HepG2 (cell line): ENCODE measurements around the gene SYNGR2. TPM values are rescaled to one million over a fixed set of nuclear protein-coding genes. Genes with fewer than 3 reads are reported as not detected.

ENCODE experiments used
- ATAD3A ChIP-seq: sonication (generic); formaldehyde crosslinking; IDR thresholded peaks from 2 replicates; pipeline ENCODE4 v1.4.0; 2020; ENCODE audit warnings: missing genetic modification reagents
- CAMTA2 ChIP-seq: sonication (generic); formaldehyde crosslinking; IDR thresholded peaks from 2 replicates; pipeline ENCODE4 v1.4.0; 2020; ENCODE audit warnings: mild to moderate bottlenecking, missing genetic modification reagents, borderline replicate concordance
- FOSL1 ChIP-seq: sonication (generic); formaldehyde crosslinking; IDR thresholded peaks from 2 replicates; pipeline ENCODE4 v1.9.0; 2021; ENCODE audit warnings: missing genetic modification reagents, borderline replicate concordance
- FOXK2 ChIP-seq: fragments of 450-650 bp; IDR thresholded peaks from 2 replicates; pipeline ENCODE4 v1.6.1; 2016
- GABPB1 ChIP-seq: IDR thresholded peaks from 2 replicates; pipeline ENCODE4 v1.6.1; 2016; ENCODE audit warnings: mild to moderate bottlenecking, missing genetic modification reagents, moderate library complexity, missing compliant biosample characterization
- IRF2 ChIP-seq: IDR thresholded peaks from 2 replicates; pipeline ENCODE4 v1.6.1; 2018; ENCODE audit warnings: missing genetic modification reagents, missing compliant biosample characterization
- JUN ChIP-seq: sonication (generic); formaldehyde crosslinking; IDR thresholded peaks from 2 replicates; pipeline ENCODE4 v1.4.0; 2020; ENCODE audit warnings: mild to moderate bottlenecking, missing genetic modification reagents
- KAT2B ChIP-seq: fragments of 150-350 bp; IDR thresholded peaks from 2 replicates; pipeline ENCODE4 v1.6.1; 2014; ENCODE audit warnings: low read depth, low read length, borderline replicate concordance
- KDM3A ChIP-seq: IDR thresholded peaks from 2 replicates; pipeline ENCODE4 v1.6.1; 2018; ENCODE audit warnings: low read depth, missing compliant biosample characterization
- MAFF ChIP-seq: IDR thresholded peaks from 2 replicates; pipeline ENCODE4 v1.6.1; 2011; ENCODE audit warnings: low read depth, low read length, improper control_type of control experiment
- SALL2 ChIP-seq: sonication (generic); formaldehyde crosslinking; IDR thresholded peaks from 2 replicates; pipeline ENCODE4 v1.8.1; 2023; ENCODE audit warnings: mild to moderate bottlenecking, missing genetic modification reagents, inconsistent platforms
- SNAPC2 ChIP-seq: sonication (generic); formaldehyde crosslinking; IDR thresholded peaks from 2 replicates; pipeline ENCODE4 v1.8.1; 2022; ENCODE audit warnings: mild to moderate bottlenecking, missing genetic modification reagents
- ZBTB8A ChIP-seq: sonication (generic); formaldehyde crosslinking; IDR thresholded peaks from 2 replicates; pipeline ENCODE4 v1.4.0; 2020; ENCODE audit warnings: mild to moderate bottlenecking, low read depth, missing genetic modification reagents, borderline replicate concordance
- ZNF367 ChIP-seq: sonication (generic); formaldehyde crosslinking; IDR thresholded peaks from 2 replicates; pipeline ENCODE4 v1.4.0; 2020; ENCODE audit warnings: missing genetic modification reagents, borderline replicate concordance
- ZNF605 ChIP-seq: sonication (generic); formaldehyde crosslinking; IDR thresholded peaks from 2 replicates; pipeline ENCODE4 v1.8.0; 2022; ENCODE audit warnings: mild to moderate bottlenecking, missing genetic modification reagents
- ZNF737 ChIP-seq: sonication (generic); formaldehyde crosslinking; IDR thresholded peaks from 2 replicates; pipeline ENCODE4 v1.5.0; 2020; ENCODE audit warnings: missing genetic modification reagents, mild to moderate bottlenecking, borderline replicate concordance
- ZNF878 ChIP-seq: sonication (generic); formaldehyde crosslinking; IDR thresholded peaks from 2 replicates; pipeline ENCODE4 v1.8.1; 2023; ENCODE audit warnings: mild to moderate bottlenecking, missing genetic modification reagents, moderate library complexity
- polyA plus RNA-seq, 8 experiments: library from polyadenylated mRNA; depleted of rRNA in 3 of 8; stranded (reverse) in 7 of 8; unstranded in 1 of 8; fragments of >200 nt; fragmentation: Illumina TruSeq in 4 of 8; extraction: Trizol in 4 of 8; gene quantifications; 2 replicates each; pipeline versions ENCODE4 v1.2.1 to v1.2.3, GENCODE V29; 2011 to 2016; ENCODE audit warnings: low read depth in 4 of 8, missing spikeins in 1 of 8, mixed read lengths in 1 of 8; ENCODE audit not compliant: insufficient read depth in 1 of 8
- total RNA-seq, 5 experiments: library from RNA; depleted of rRNA; stranded (reverse); fragments of >200 nt; fragmentation: Illumina TruSeq; extraction: Trizol; gene quantifications; 2 replicates each; pipeline ENCODE4 v1.2.3, GENCODE V29; 2016; ENCODE audit warnings: low read depth in 1 of 5
- TF ChIP-seq, protein P1 (sequence below): IDR thresholded peaks from 2 replicates; pipeline ENCODE4 v1.6.1; 2016; ENCODE audit warnings: missing compliant biosample characterization, missing genetic modification reagents, borderline replicate concordance
- TF ChIP-seq, protein P2 (sequence below): sonication (generic); formaldehyde crosslinking; IDR thresholded peaks from 2 replicates; pipeline ENCODE4 v1.5.1; 2020; ENCODE audit warnings: mild to moderate bottlenecking, moderate library complexity, missing genetic modification reagents
- TF ChIP-seq, protein P3 (sequence below): sonication (generic); formaldehyde crosslinking; IDR thresholded peaks from 2 replicates; pipeline ENCODE4; 2020; ENCODE audit warnings: missing genetic modification reagents, mild to moderate bottlenecking, borderline replicate concordance
- TF ChIP-seq, protein P4 (sequence below): sonication (generic); formaldehyde crosslinking; IDR thresholded peaks from 2 replicates; pipeline ENCODE4 v1.5.0; 2020; ENCODE audit warnings: mild to moderate bottlenecking, missing genetic modification reagents
- TF ChIP-seq, protein P5 (sequence below): sonication (generic); formaldehyde crosslinking; IDR thresholded peaks from 2 replicates; pipeline ENCODE4 v1.4.0; 2020; ENCODE audit warnings: mild to moderate bottlenecking, missing genetic modification reagents

Gene SYNGR2
- total and polyA plus RNA-seq, 2 of the 13 experiments (the other 11 are each of a cell fraction or from before 2014, with no cell fraction given), result 46.7 to 170 TPM

DNA sequence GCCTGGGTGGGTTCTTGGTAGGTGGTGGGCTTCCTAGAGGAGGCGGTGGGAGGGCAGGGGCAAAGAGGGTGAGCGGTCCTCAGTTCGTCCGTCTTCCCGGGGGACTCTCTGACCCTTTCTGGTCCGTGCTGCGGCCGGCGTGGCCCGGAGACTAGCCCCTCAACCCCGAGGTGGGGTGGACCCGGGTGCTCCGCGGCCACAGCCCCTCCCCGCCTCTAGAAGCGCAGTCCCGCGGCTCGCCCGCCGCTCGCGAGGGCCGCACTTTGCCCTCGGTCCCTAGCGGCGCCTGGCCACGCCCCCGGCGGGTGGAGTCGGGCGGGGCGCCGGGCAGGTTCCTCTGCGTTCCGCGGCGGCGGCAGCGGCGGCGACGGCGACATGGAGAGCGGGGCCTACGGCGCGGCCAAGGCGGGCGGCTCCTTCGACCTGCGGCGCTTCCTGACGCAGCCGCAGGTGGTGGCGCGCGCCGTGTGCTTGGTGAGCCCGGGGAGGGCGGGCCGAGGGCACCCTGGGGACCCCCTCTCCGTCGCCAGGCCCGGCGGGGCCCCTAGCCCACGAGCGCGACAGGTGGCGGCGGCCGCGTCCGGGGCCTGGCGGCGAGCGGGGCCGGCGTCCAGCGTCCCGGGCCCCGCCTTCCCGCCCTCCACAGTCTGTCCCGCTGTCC, at the start of gene SYNGR2 (continued):
- TF ChIP-seq, protein P1, sequence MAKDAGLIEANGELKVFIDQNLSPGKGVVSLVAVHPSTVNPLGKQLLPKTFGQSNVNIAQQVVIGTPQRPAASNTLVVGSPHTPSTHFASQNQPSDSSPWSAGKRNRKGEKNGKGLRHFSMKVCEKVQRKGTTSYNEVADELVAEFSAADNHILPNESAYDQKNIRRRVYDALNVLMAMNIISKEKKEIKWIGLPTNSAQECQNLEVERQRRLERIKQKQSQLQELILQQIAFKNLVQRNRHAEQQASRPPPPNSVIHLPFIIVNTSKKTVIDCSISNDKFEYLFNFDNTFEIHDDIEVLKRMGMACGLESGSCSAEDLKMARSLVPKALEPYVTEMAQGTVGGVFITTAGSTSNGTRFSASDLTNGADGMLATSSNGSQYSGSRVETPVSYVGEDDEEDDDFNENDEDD, result peak; percentile 58; the same call in 1 of the 2 replicates
- TF ChIP-seq ZBTB8A (CRISPR knock-in tag) (no peak), KDM3A (no peak), SALL2 (CRISPR knock-in tag) (peak; percentile 80), ZNF737 (CRISPR knock-in tag) (no peak), ZNF605 (no peak), FOXK2 (no peak), ATAD3A (CRISPR knock-in tag) (no peak), GABPB1 (CRISPR knock-in tag) (peak; percentile 72), FOSL1 (CRISPR knock-in tag) (no peak), SNAPC2 (CRISPR knock-in tag) (no peak), CAMTA2 (CRISPR knock-in tag) (no peak), JUN (CRISPR knock-in tag) (no peak), KAT2B (no peak), MAFF (no peak), ZNF367 (peak; percentile 38; the same call in 1 of the 2 replicates), IRF2 (CRISPR knock-in tag) (peak; percentile 52; the same call in 1 of the 2 replicates), ZNF878 (CRISPR knock-in tag) (no peak)
- TF ChIP-seq, protein P2, sequence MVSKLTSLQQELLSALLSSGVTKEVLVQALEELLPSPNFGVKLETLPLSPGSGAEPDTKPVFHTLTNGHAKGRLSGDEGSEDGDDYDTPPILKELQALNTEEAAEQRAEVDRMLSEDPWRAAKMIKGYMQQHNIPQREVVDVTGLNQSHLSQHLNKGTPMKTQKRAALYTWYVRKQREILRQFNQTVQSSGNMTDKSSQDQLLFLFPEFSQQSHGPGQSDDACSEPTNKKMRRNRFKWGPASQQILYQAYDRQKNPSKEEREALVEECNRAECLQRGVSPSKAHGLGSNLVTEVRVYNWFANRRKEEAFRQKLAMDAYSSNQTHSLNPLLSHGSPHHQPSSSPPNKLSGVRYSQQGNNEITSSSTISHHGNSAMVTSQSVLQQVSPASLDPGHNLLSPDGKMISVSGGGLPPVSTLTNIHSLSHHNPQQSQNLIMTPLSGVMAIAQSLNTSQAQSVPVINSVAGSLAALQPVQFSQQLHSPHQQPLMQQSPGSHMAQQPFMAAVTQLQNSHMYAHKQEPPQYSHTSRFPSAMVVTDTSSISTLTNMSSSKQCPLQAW (CRISPR knock-in tag), result peak; percentile 2; the same call in 1 of the 2 replicates
- TF ChIP-seq, protein P3, sequence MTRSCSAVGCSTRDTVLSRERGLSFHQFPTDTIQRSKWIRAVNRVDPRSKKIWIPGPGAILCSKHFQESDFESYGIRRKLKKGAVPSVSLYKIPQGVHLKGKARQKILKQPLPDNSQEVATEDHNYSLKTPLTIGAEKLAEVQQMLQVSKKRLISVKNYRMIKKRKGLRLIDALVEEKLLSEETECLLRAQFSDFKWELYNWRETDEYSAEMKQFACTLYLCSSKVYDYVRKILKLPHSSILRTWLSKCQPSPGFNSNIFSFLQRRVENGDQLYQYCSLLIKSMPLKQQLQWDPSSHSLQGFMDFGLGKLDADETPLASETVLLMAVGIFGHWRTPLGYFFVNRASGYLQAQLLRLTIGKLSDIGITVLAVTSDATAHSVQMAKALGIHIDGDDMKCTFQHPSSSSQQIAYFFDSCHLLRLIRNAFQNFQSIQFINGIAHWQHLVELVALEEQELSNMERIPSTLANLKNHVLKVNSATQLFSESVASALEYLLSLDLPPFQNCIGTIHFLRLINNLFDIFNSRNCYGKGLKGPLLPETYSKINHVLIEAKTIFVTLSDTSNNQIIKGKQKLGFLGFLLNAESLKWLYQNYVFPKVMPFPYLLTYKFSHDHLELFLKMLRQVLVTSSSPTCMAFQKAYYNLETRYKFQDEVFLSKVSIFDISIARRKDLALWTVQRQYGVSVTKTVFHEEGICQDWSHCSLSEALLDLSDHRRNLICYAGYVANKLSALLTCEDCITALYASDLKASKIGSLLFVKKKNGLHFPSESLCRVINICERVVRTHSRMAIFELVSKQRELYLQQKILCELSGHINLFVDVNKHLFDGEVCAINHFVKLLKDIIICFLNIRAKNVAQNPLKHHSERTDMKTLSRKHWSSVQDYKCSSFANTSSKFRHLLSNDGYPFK (CRISPR knock-in tag), result no peak
- TF ChIP-seq, protein P4, sequence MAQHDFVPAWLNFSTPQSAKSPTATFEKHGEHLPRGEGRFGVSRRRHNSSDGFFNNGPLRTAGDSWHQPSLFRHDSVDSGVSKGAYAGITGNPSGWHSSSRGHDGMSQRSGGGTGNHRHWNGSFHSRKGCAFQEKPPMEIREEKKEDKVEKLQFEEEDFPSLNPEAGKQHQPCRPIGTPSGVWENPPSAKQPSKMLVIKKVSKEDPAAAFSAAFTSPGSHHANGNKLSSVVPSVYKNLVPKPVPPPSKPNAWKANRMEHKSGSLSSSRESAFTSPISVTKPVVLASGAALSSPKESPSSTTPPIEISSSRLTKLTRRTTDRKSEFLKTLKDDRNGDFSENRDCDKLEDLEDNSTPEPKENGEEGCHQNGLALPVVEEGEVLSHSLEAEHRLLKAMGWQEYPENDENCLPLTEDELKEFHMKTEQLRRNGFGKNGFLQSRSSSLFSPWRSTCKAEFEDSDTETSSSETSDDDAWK (CRISPR knock-in tag), result no peak
- TF ChIP-seq, protein P5, sequence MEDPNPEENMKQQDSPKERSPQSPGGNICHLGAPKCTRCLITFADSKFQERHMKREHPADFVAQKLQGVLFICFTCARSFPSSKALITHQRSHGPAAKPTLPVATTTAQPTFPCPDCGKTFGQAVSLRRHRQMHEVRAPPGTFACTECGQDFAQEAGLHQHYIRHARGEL (CRISPR knock-in tag), result no peak
